Osteocyte (in vitro differentiated cells): ENCODE data around the gene DDX10. TPM values are rescaled to one million over a fixed set of nuclear protein-coding genes. Genes with fewer than 3 reads are reported as not detected.

ENCODE experiments used
- DNase-seq: peaks from one replicate; pipeline ENCODE4 v3.0.0; 2021; ENCODE audit warnings: mixed read lengths; ENCODE audit not compliant: unreplicated experiment; ENCODE audit errors: extremely low spot score
- H3K27ac Mint-ChIP-seq: one replicate; pipeline ENCODE4 v1.8.0; 2021; ENCODE audit warnings: mild to moderate bottlenecking, mixed read lengths; ENCODE audit not compliant: unreplicated experiment
- H3K27me3 Mint-ChIP-seq: one replicate; pipeline ENCODE4 v1.8.0; 2021; ENCODE audit warnings: mixed read lengths; ENCODE audit not compliant: unreplicated experiment
- H3K36me3 Mint-ChIP-seq: one replicate; pipeline ENCODE4 v1.8.0; 2021; ENCODE audit warnings: mixed read lengths; ENCODE audit not compliant: unreplicated experiment
- H3K4me1 Mint-ChIP-seq: one replicate; pipeline ENCODE4 v1.8.0; 2021; ENCODE audit warnings: mixed read lengths; ENCODE audit not compliant: unreplicated experiment
- H3K4me3 Mint-ChIP-seq: one replicate; pipeline ENCODE4 v1.8.0; 2021; ENCODE audit warnings: mild to moderate bottlenecking, moderate library complexity, mixed read lengths; ENCODE audit not compliant: unreplicated experiment
- H3K9me3 Mint-ChIP-seq: one replicate; pipeline ENCODE4 v1.8.0; 2021; ENCODE audit warnings: mixed read lengths; ENCODE audit not compliant: unreplicated experiment
- total RNA-seq: library from RNA; stranded (reverse); gene quantifications from 2 replicates; pipeline ENCODE4 v1.2.1, GENCODE V29; 2021
- TF ChIP-seq, protein P1 (sequence below): fragments of 200-600 bp; sonication (generic); IDR thresholded peaks from 2 replicates; pipeline ENCODE4 v1.5.0; 2021; ENCODE audit warnings: antibody characterized with exemption, mild to moderate bottlenecking, moderate library complexity

DDX10 gene
- total RNA-seq, 1 donor from 2014 or later = 34.6 TPM

DNA sequence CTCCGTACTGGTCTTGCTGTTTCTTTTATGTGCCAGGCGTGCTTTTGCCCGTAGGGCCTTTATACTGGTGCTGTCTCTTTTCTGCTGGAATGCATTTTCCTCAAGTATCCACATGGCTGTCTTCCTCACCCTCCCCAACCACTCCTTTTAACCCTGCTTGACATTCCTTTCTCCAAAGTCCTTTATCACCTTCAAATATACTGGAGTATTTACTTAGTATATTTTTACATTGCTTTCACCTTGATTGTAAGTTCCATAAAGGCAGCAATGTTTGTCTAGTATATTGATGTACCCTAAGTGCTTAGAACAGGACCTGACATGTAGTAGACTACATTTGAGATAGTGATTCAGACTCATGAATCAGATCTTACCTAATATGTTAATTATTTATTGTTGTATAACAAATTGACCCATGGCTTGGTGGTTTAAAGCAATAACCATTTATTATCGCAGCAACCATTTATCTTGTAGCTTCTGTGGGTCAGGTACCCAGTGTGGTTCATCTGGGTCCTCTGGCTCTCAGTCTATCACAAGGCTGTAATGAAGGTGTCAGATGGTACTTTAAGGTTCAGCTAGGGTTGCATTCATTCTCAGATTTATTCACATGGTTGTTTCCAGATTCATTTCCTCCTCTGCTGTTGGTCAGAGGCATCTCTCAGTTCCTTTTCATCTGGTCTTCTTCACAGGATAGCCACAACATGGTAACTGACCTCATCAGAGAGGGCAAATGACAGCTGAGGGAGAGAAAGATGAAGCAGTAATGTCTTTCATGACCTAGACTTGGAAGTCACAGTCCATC lies 34.2 kb downstream of the DDX10 start:
- H3K9me3 Mint-ChIP-seq = no peaks in the 10 kb centered on the region
- TF ChIP-seq, protein P1, sequence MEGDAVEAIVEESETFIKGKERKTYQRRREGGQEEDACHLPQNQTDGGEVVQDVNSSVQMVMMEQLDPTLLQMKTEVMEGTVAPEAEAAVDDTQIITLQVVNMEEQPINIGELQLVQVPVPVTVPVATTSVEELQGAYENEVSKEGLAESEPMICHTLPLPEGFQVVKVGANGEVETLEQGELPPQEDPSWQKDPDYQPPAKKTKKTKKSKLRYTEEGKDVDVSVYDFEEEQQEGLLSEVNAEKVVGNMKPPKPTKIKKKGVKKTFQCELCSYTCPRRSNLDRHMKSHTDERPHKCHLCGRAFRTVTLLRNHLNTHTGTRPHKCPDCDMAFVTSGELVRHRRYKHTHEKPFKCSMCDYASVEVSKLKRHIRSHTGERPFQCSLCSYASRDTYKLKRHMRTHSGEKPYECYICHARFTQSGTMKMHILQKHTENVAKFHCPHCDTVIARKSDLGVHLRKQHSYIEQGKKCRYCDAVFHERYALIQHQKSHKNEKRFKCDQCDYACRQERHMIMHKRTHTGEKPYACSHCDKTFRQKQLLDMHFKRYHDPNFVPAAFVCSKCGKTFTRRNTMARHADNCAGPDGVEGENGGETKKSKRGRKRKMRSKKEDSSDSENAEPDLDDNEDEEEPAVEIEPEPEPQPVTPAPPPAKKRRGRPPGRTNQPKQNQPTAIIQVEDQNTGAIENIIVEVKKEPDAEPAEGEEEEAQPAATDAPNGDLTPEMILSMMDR = no peak
- DNase-seq = no peak
- no peaks in the 10 kb centered on the region for H3K27me3 Mint-ChIP-seq
- H3K4me1 Mint-ChIP-seq = peaks cover 30% of the 10 kb centered on the region
- H3K4me3 Mint-ChIP-seq = no peak overlapping the region
- peaks cover 30% of the 10 kb centered on the region for H3K36me3 Mint-ChIP-seq
- no peak overlapping the region for H3K27ac Mint-ChIP-seq

DNA sequence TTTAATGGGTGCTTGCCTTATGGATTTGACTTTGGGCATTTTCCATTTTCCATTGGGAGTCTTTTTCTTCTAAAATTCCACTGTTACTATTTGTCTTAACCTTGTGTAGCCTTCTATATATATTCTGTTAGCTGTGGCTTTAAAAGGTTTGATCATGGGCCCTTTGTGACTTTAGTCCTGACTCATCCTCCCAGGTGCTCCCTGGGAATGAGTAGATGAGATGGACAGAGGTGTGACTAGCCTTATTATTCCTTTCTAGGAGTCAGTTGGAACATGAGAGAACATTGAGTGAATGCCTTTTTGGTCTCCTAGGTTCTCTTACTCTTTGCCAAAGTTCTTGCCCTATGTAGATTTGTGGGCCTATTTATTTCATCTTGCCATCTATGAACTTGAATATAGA lies 39.0 kb downstream of the DDX10 start:
- no peaks in the 10 kb centered on the region for H3K27me3 Mint-ChIP-seq
- H3K4me1 Mint-ChIP-seq = peaks cover 2% of the 10 kb centered on the region
- peaks cover 63% of the 10 kb centered on the region for H3K36me3 Mint-ChIP-seq
- no peak for DNase-seq
- no peak overlapping the region for H3K27ac Mint-ChIP-seq
- peaks cover 12% of the 10 kb centered on the region for H3K9me3 Mint-ChIP-seq
- H3K4me3 Mint-ChIP-seq = no peak overlapping the region
- TF ChIP-seq, protein P1 = no peak

DNA sequence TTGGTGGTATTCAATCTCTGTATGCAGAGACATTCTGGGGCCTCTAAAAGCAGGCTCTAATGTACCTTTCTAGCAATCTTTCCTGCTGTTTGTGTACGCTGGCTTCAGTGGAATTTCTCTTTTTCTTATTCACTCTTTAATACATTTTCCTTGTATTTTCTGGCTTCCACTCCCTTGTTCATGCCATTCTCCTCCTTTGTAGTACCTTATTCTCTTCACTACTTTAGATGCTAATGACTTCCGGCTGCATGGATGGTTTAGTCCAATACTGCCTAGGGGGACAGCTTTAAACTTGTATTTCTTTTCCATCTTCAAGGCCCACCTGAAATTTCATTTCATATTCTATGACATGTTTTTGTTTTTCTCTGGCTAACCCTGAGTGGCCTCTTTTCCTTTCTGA lies 40.2 kb downstream of the DDX10 start:
- no peak overlapping the region for H3K4me3 Mint-ChIP-seq
- H3K9me3 Mint-ChIP-seq = peaks cover 22% of the 10 kb centered on the region
- DNase-seq = no peak
- peaks cover 2% of the 10 kb centered on the region for H3K4me1 Mint-ChIP-seq
- H3K36me3 Mint-ChIP-seq = peaks cover 68% of the 10 kb centered on the region
- H3K27ac Mint-ChIP-seq = no peak overlapping the region
- TF ChIP-seq, protein P1 = no peak
- no peaks in the 10 kb centered on the region for H3K27me3 Mint-ChIP-seq

DNA sequence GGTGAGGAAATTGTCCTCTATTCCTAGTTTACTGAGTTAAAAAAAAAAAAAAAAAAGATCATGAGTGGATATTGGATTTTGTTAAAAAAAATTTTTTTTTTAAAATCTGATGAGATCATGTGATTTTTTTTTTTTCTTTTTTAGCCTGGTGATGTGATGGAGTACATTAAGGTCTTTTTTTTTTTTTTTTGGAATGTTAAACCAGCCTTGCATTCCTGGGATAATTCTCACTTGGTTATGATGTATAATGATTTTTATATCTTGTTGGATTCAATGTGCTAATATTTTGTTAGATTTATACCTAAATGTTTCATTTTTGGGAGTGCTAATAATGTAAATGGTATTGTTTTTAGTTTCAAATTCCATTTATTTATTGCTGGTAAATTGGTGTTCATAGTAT lies 43.3 kb downstream of the DDX10 start:
- TF ChIP-seq, protein P1 = no peak
- peaks cover 76% of the 10 kb centered on the region for H3K36me3 Mint-ChIP-seq
- H3K9me3 Mint-ChIP-seq = peaks cover 40% of the 10 kb centered on the region
- peaks cover 5% of the 10 kb centered on the region for H3K4me1 Mint-ChIP-seq
- no peaks in the 10 kb centered on the region for H3K27me3 Mint-ChIP-seq
- H3K4me3 Mint-ChIP-seq = no peak overlapping the region
- H3K27ac Mint-ChIP-seq = no peak overlapping the region
- no peak for DNase-seq

DNA sequence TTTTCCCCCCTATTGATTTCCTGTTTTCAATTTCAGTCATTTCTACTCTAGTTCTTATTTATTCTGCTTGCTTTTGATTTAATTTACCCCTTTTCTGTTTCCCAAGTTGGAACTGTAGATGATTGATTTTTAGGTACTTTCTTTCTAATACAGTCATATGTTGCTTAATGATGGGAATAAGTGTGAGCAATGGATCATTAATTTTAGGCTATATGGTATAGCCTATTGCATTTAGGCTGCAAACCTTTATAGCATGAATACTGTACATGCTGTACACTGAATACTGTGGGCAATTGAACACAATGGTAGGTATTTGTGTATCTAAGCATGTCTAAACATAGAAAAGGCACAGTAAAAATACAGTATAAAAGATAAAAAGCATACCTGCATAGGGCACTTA lies 44.9 kb downstream of the DDX10 start:
- Mint-ChIP-seq H3K27me3 (no peaks in the 10 kb centered on the region), H3K9me3 (peaks cover 45% of the 10 kb centered on the region), H3K27ac (no peak overlapping the region), H3K36me3 (peaks cover 84% of the 10 kb centered on the region), H3K4me1 (peaks cover 10% of the 10 kb centered on the region), H3K4me3 (no peak overlapping the region)
- no peak for DNase-seq
- TF ChIP-seq, protein P1 = no peak
